ENCODE results near the gene CENPU. TPM values are rescaled to one million over a fixed set of nuclear protein-coding genes. Genes with fewer than 3 reads are reported as not detected.
A peak's percentile ranks its signal among the peaks of the same experiment; 100 is the strongest.

The CENPU gene
- total RNA-seq, 2 donors from 2014 or later: 69.9 to 96.2 TPM

DNA sequence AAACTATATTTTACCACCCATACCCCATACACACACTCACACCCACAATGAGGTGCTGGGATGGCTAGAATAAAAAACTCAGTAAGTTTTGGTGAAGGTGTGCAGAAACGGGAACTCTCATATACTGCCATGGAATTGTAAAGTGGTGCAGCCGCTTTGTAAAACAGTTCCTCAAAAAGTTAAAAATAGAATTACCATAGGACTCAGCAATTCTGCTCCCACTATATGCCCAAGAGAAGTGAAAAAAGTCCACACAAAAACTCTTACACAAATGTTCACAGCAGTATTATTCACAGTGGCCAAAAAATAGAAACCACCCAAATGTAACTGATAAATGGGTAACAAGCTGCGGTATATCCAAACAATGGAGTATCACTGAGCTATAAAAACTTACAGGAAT lies 6.5 kb downstream of the CENPU start:
- H3K27ac ChIP-seq (ENCODE audit: low read depth, low read length): no peak overlapping the region
- Mint-ChIP-seq H3K27me3 (ENCODE audit: insufficient read depth) (no peaks in the 10 kb centered on the region), H3K4me3 (no peak overlapping the region), H3K4me1 (peaks cover 7% of the 10 kb centered on the region), H3K36me3 (ENCODE audit: low read depth) (peaks cover 45% of the 10 kb centered on the region), H3K27ac (no peak overlapping the region), H3K9me3 (no peaks in the 10 kb centered on the region)
- no peak overlapping the region for H3K4me3 ChIP-seq (ENCODE audit: low read length)
- 96 to 100% methylated on average over 1 to 3 of the region's 3 CpGs for WGBS, 2 experiments (ENCODE audit: insufficient coverage in 1 of 2, insufficient read length in 1 of 2)
- no peak overlapping the region for H3K9ac ChIP-seq (ENCODE audit: extremely low read depth, low read length, poor library complexity, severe bottlenecking)
- TF ChIP-seq, protein P1, sequence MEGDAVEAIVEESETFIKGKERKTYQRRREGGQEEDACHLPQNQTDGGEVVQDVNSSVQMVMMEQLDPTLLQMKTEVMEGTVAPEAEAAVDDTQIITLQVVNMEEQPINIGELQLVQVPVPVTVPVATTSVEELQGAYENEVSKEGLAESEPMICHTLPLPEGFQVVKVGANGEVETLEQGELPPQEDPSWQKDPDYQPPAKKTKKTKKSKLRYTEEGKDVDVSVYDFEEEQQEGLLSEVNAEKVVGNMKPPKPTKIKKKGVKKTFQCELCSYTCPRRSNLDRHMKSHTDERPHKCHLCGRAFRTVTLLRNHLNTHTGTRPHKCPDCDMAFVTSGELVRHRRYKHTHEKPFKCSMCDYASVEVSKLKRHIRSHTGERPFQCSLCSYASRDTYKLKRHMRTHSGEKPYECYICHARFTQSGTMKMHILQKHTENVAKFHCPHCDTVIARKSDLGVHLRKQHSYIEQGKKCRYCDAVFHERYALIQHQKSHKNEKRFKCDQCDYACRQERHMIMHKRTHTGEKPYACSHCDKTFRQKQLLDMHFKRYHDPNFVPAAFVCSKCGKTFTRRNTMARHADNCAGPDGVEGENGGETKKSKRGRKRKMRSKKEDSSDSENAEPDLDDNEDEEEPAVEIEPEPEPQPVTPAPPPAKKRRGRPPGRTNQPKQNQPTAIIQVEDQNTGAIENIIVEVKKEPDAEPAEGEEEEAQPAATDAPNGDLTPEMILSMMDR (conservative IDR thresholded peaks at IDR 0.05): no peak
- peaks cover 59% of the 10 kb centered on the region for H3K36me3 ChIP-seq (ENCODE audit: control insufficient read depth, insufficient read depth, low read length)
- DNase-seq: no peak
- no peaks in the 10 kb centered on the region for H3K4me1 ChIP-seq (ENCODE audit: control insufficient read depth, insufficient read depth, low read length)
- H3K9me3 ChIP-seq (ENCODE audit: control insufficient read depth, low read length): no peaks in the 10 kb centered on the region
- no peaks in the 10 kb centered on the region for H3K27me3 ChIP-seq (ENCODE audit: control insufficient read depth, insufficient read depth, low read length, poor library complexity, severe bottlenecking)

GRCh38 chr4:184722798-184723197 lies 11.1 kb downstream of the CENPU start:
- no peak overlapping the region for H3K9ac ChIP-seq (ENCODE audit: extremely low read depth, low read length, poor library complexity, severe bottlenecking)
- 100% methylated on average over 1 of the region's 1 CpG; no CpG with 5 or more reads in 1 of the 2 experiments for WGBS, 2 experiments (ENCODE audit: insufficient coverage in 1 of 2, insufficient read length in 1 of 2)
- H3K4me1 Mint-ChIP-seq: no peaks in the 10 kb centered on the region

GRCh38 chr4:184721254-184721653 lies 12.6 kb downstream of the CENPU start:
- H3K9me3 Mint-ChIP-seq: no peaks in the 10 kb centered on the region
- H3K36me3 Mint-ChIP-seq (ENCODE audit: low read depth): peaks cover 54% of the 10 kb centered on the region
- Histone ChIP-seq H3K4me3 (ENCODE audit: low read length) (no peak overlapping the region), H3K4me1 (ENCODE audit: control insufficient read depth, insufficient read depth, low read length) (no peaks in the 10 kb centered on the region), H3K36me3 (ENCODE audit: control insufficient read depth, insufficient read depth, low read length) (peaks cover 71% of the 10 kb centered on the region), H3K27me3 (ENCODE audit: control insufficient read depth, insufficient read depth, low read length, poor library complexity, severe bottlenecking) (no peaks in the 10 kb centered on the region), H3K27ac (ENCODE audit: low read depth, low read length) (no peak overlapping the region), H3K9me3 (ENCODE audit: control insufficient read depth, low read length) (no peaks in the 10 kb centered on the region), H3K9ac (ENCODE audit: extremely low read depth, low read length, poor library complexity, severe bottlenecking) (no peak overlapping the region)
- H3K4me1 Mint-ChIP-seq: no peaks in the 10 kb centered on the region
- DNase-seq: no peak
- no peak overlapping the region for H3K27ac Mint-ChIP-seq
- H3K4me3 Mint-ChIP-seq: no peak overlapping the region
- H3K27me3 Mint-ChIP-seq (ENCODE audit: insufficient read depth): no peaks in the 10 kb centered on the region
- TF ChIP-seq, protein P1 (conservative IDR thresholded peaks at IDR 0.05): no peak

More at GRCh38 chr4:184722798-184723197, 11.1 kb downstream of the CENPU start:
- DNase-seq: no peak
- no peaks in the 10 kb centered on the region for H3K27me3 ChIP-seq (ENCODE audit: control insufficient read depth, insufficient read depth, low read length, poor library complexity, severe bottlenecking)
- TF ChIP-seq, protein P1 (conservative IDR thresholded peaks at IDR 0.05): peak; percentile 39
- H3K27ac ChIP-seq (ENCODE audit: low read depth, low read length): no peak overlapping the region
- Mint-ChIP-seq H3K27me3 (ENCODE audit: insufficient read depth) (no peaks in the 10 kb centered on the region), H3K27ac (no peak overlapping the region), H3K4me3 (no peak overlapping the region), H3K36me3 (ENCODE audit: low read depth) (peaks cover 58% of the 10 kb centered on the region), H3K9me3 (no peaks in the 10 kb centered on the region)
- H3K36me3 ChIP-seq (ENCODE audit: control insufficient read depth, insufficient read depth, low read length): peaks cover 65% of the 10 kb centered on the region
- no peak overlapping the region for H3K4me3 ChIP-seq (ENCODE audit: low read length)
- no peaks in the 10 kb centered on the region for H3K4me1 ChIP-seq (ENCODE audit: control insufficient read depth, insufficient read depth, low read length)
- no peaks in the 10 kb centered on the region for H3K9me3 ChIP-seq (ENCODE audit: control insufficient read depth, low read length)

Data from endodermal cell (in vitro differentiated cells).